ENCODE measurements around the gene TLR10.
A peak's percentile ranks its signal among the peaks of the same experiment; 100 is the strongest.

The TLR10 gene

DNA sequence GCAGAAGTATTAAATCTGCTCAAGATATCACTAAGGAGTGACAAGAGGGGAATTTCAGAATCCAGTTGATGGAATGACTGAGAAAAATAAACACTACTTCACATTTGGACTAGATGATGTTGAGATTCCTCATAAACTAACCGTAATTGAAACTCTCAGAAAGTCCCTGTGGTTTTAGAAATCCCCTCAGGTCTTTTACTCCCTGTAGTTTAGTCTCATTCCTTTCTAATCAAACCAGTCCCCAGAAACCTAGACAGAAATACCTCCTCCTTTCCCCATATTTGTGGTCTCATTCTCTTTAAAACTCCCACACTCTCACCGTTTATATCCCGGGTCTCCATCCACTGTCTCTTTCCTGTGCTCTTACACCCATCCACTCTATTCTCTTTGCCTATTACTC is 36.8 kb upstream of the TLR10 start:
- no peak overlapping the region for H3K9ac ChIP-seq (ENCODE audit: low read length)
- no peak overlapping the region for H2BK12ac ChIP-seq (ENCODE audit: low read length)
- WGBS (ENCODE audit: extremely low coverage, insufficient coverage, insufficient read length) = no CpG with 5 or more reads among the region's 3 CpGs
- H2AFZ ChIP-seq (ENCODE audit: insufficient read depth, low read length, poor library complexity) = no peak overlapping the region
- no peaks in the 10 kb centered on the region for H3K79me1 ChIP-seq (ENCODE audit: low read length)
- no peak overlapping the region for H4K12ac ChIP-seq (ENCODE audit: low read depth, low read length)
- peaks cover 9% of the 10 kb centered on the region for H3K9me3 ChIP-seq (ENCODE audit: insufficient read depth, low read depth, low read length)
- H3K36me3 ChIP-seq (ENCODE audit: control insufficient read depth in 1 of 2, insufficient read depth in 2 of 2, low read length in 2 of 2) = no peaks in the 10 kb centered on the region
- H3K18ac ChIP-seq (ENCODE audit: low read length) = no peak overlapping the region
- H4K91ac ChIP-seq (ENCODE audit: low read depth, low read length) = no peak overlapping the region
- no peak overlapping the region for H3K4me3 ChIP-seq (ENCODE audit: low read depth, low read length)
- no peak overlapping the region for H3K27ac ChIP-seq (ENCODE audit: low read depth, low read length)
- H3K4me1 ChIP-seq (ENCODE audit: control insufficient read depth in 1 of 2, insufficient read depth in 2 of 2, low read length in 2 of 2) = peaks cover 5 to 6% of the 10 kb centered on the region in 2 experiments
- H3K14ac ChIP-seq (ENCODE audit: low read length) = no peak overlapping the region
- H2BK5ac ChIP-seq (ENCODE audit: low read depth, low read length, poor library complexity) = no peak overlapping the region
- no peak overlapping the region for H2AK5ac ChIP-seq (ENCODE audit: low read length)
- no peak overlapping the region for H3K4me2 ChIP-seq (ENCODE audit: low read length)
- no peak for DNase-seq
- H3K79me2 ChIP-seq (ENCODE audit: control insufficient read depth, insufficient read depth, low read length, poor library complexity) = no peaks in the 10 kb centered on the region
- H4K8ac ChIP-seq (ENCODE audit: low read depth, low read length) = no peak overlapping the region
- no peak overlapping the region for H3K4ac ChIP-seq (ENCODE audit: low read depth, low read length)
- H3K23ac ChIP-seq (ENCODE audit: low read length) = no peak overlapping the region
- H3K27me3 ChIP-seq (ENCODE audit: insufficient read depth, low read length) = peaks cover 2% of the 10 kb centered on the region
- no peak overlapping the region for H2BK120ac ChIP-seq (ENCODE audit: insufficient read depth, low read length, poor library complexity)

DNA sequence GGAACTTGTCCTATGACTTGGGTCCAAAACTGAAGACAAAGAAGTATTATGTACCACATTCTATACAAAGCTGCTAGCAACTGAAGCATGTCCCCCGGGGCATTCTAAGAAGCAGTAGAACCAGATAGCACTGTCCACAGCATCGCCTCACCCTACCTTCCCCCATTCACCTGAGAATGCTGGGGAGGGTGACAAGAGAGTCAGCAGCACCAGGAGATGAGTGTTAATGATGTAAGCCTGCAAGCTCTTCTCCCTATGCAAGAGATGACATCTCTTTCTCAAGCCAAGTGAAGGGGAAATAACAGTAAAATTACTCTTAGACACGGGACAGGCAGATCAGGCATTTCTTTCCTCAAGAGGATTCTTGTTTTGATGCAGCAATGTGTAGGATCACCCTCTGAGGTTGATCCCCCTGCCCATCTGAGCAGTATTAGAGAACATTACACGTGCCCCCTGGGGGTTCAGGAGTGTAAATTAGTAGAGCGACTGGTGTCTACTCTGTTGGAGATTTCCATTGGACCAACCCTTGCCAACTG is 35.7 kb upstream of the TLR10 start:
- H3K4me3 ChIP-seq (ENCODE audit: low read depth, low read length) = no peak overlapping the region
- H2AFZ ChIP-seq (ENCODE audit: insufficient read depth, low read length, poor library complexity) = no peak overlapping the region
- no peak overlapping the region for H3K27ac ChIP-seq (ENCODE audit: low read depth, low read length)
- no peak overlapping the region for H2BK12ac ChIP-seq (ENCODE audit: low read length)
- no peak overlapping the region for H3K14ac ChIP-seq (ENCODE audit: low read length)
- no peak overlapping the region for H4K12ac ChIP-seq (ENCODE audit: low read depth, low read length)
- no peak overlapping the region for H2BK120ac ChIP-seq (ENCODE audit: insufficient read depth, low read length, poor library complexity)
- H3K36me3 ChIP-seq (ENCODE audit: control insufficient read depth in 1 of 2, insufficient read depth in 2 of 2, low read length in 2 of 2) = no peaks in the 10 kb centered on the region
- peak; percentile 95 to 97 for DNase-seq
- no peaks in the 10 kb centered on the region for H3K79me2 ChIP-seq (ENCODE audit: control insufficient read depth, insufficient read depth, low read length, poor library complexity)
- H3K4ac ChIP-seq (ENCODE audit: low read depth, low read length) = no peak overlapping the region
- WGBS (ENCODE audit: extremely low coverage, insufficient coverage, insufficient read length) = no CpG with 5 or more reads among the region's 5 CpGs
- no peak overlapping the region for H3K18ac ChIP-seq (ENCODE audit: low read length)
- H4K91ac ChIP-seq (ENCODE audit: low read depth, low read length) = no peak overlapping the region
- H3K4me2 ChIP-seq (ENCODE audit: low read length) = no peak overlapping the region
- H3K23ac ChIP-seq (ENCODE audit: low read length) = no peak overlapping the region
- H4K8ac ChIP-seq (ENCODE audit: low read depth, low read length) = no peak overlapping the region
- no peak overlapping the region for H2BK5ac ChIP-seq (ENCODE audit: low read depth, low read length, poor library complexity)
- H3K9me3 ChIP-seq (ENCODE audit: insufficient read depth, low read depth, low read length) = peaks cover 7% of the 10 kb centered on the region
- H3K4me1 ChIP-seq (ENCODE audit: control insufficient read depth in 1 of 2, insufficient read depth in 2 of 2, low read length in 2 of 2) = peaks cover 5 to 6% of the 10 kb centered on the region in 2 experiments
- H2AK5ac ChIP-seq (ENCODE audit: low read length) = no peak overlapping the region
- H3K9ac ChIP-seq (ENCODE audit: low read length) = no peak overlapping the region
- H3K27me3 ChIP-seq (ENCODE audit: insufficient read depth, low read length) = peaks cover 2% of the 10 kb centered on the region
- no peaks in the 10 kb centered on the region for H3K79me1 ChIP-seq (ENCODE audit: low read length)

DNA sequence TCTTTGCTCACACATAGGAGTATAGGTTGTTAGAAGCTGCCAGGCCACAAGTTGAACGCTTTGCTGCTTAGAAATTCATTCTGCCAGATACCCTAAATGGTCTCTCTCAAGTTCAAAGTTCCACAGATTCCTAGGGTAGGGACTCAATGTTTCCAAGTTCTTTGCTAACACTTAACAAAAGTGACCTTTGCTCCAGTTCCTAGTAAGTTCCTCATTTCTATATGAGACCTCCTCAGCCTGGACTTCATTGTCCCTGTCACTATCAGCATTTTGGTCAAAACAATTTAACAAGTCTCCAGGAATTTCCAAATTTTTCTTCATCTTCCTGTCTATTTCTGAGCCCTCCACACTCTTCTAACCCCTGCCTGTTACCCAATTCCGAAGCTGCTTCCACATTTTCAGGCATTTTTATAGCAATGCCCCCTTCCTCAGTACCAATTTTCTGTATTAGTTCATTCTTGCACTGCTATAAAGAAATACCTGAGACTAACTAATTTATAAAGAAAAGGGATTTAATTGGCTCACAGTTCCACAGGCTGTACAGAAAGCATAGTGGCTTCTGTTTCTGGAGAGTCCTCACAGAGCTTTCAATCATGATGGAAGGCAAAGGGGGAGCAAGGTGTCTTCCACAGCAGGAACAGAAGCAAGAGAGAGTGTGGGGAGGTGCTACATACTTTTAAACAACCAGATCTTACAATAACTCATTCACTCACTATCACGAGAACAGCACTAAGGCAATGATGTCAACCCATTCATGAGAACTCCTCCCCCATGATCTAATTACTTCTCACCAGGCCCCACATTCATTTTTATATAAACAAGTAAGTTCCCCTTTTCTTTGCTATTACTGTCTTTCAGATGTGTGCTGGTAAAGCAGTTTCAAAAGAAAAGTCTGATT is 33.3 kb upstream of the TLR10 start:
- H2AK5ac ChIP-seq (ENCODE audit: low read length) = no peak overlapping the region
- H3K4me1 ChIP-seq (ENCODE audit: control insufficient read depth in 1 of 2, insufficient read depth in 2 of 2, low read length in 2 of 2) = peaks cover 5 to 6% of the 10 kb centered on the region in 2 experiments
- no peak overlapping the region for H3K4ac ChIP-seq (ENCODE audit: low read depth, low read length)
- no peak overlapping the region for H3K9ac ChIP-seq (ENCODE audit: low read length)
- H2AFZ ChIP-seq (ENCODE audit: insufficient read depth, low read length, poor library complexity) = no peak overlapping the region
- no peak overlapping the region for H3K18ac ChIP-seq (ENCODE audit: low read length)
- no peak overlapping the region for H3K23ac ChIP-seq (ENCODE audit: low read length)
- peaks cover 7% of the 10 kb centered on the region for H3K9me3 ChIP-seq (ENCODE audit: insufficient read depth, low read depth, low read length)
- H3K4me3 ChIP-seq (ENCODE audit: low read depth, low read length) = no peak overlapping the region
- H4K8ac ChIP-seq (ENCODE audit: low read depth, low read length) = no peak overlapping the region
- no peaks in the 10 kb centered on the region for H3K36me3 ChIP-seq (ENCODE audit: control insufficient read depth in 1 of 2, insufficient read depth in 2 of 2, low read length in 2 of 2)
- no peaks in the 10 kb centered on the region for H3K79me2 ChIP-seq (ENCODE audit: control insufficient read depth, insufficient read depth, low read length, poor library complexity)
- no CpG with 5 or more reads among the region's 3 CpGs for WGBS (ENCODE audit: extremely low coverage, insufficient coverage, insufficient read length)
- DNase-seq = peak in 1 of 2 donors; percentile 30
- H4K91ac ChIP-seq (ENCODE audit: low read depth, low read length) = no peak overlapping the region
- no peak overlapping the region for H2BK12ac ChIP-seq (ENCODE audit: low read length)
- H3K79me1 ChIP-seq (ENCODE audit: low read length) = no peaks in the 10 kb centered on the region
- no peak overlapping the region for H3K14ac ChIP-seq (ENCODE audit: low read length)
- H3K4me2 ChIP-seq (ENCODE audit: low read length) = no peak overlapping the region
- H2BK120ac ChIP-seq (ENCODE audit: insufficient read depth, low read length, poor library complexity) = no peak overlapping the region
- H2BK5ac ChIP-seq (ENCODE audit: low read depth, low read length, poor library complexity) = no peak overlapping the region
- peaks cover 2% of the 10 kb centered on the region for H3K27me3 ChIP-seq (ENCODE audit: insufficient read depth, low read length)
- no peak overlapping the region for H3K27ac ChIP-seq (ENCODE audit: low read depth, low read length)
- no peak overlapping the region for H4K12ac ChIP-seq (ENCODE audit: low read depth, low read length)

DNA sequence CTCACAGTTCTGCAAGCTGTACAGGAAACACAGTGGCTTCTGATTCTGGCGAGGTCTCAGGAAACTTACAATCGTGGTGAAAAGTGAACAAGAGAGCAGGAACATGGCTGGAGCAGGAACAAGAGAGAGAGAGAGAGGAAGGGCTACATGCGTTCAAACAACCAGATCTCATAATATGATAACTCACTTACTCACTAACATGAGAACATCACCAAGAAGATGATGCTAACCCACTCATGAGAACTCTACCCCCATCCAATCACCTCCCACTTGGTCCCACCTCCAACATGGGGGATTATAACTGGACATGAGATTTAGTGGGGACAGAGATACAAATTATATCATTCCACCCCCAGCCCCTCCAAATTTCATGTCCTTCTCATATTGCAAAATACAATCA is 31.6 kb upstream of the TLR10 start:
- H2AK5ac ChIP-seq (ENCODE audit: low read length) = no peak overlapping the region
- WGBS (ENCODE audit: extremely low coverage, insufficient coverage, insufficient read length) = no CpG with 5 or more reads among the region's 3 CpGs
- no peak overlapping the region for H3K4me2 ChIP-seq (ENCODE audit: low read length)
- H2BK5ac ChIP-seq (ENCODE audit: low read depth, low read length, poor library complexity) = no peak overlapping the region
- H3K14ac ChIP-seq (ENCODE audit: low read length) = no peak overlapping the region
- no peaks in the 10 kb centered on the region for H3K36me3 ChIP-seq (ENCODE audit: control insufficient read depth in 1 of 2, insufficient read depth in 2 of 2, low read length in 2 of 2)
- no peak overlapping the region for H3K18ac ChIP-seq (ENCODE audit: low read length)
- no peak overlapping the region for H3K23ac ChIP-seq (ENCODE audit: low read length)
- no peak overlapping the region for H3K4ac ChIP-seq (ENCODE audit: low read depth, low read length)
- no peak overlapping the region for H3K9ac ChIP-seq (ENCODE audit: low read length)
- H2BK12ac ChIP-seq (ENCODE audit: low read length) = no peak overlapping the region
- DNase-seq = no peak
- no peaks in the 10 kb centered on the region for H3K79me2 ChIP-seq (ENCODE audit: control insufficient read depth, insufficient read depth, low read length, poor library complexity)
- no peak overlapping the region for H3K4me3 ChIP-seq (ENCODE audit: low read depth, low read length)
- H4K12ac ChIP-seq (ENCODE audit: low read depth, low read length) = no peak overlapping the region
- peaks cover 2% of the 10 kb centered on the region for H3K27me3 ChIP-seq (ENCODE audit: insufficient read depth, low read length)
- H4K8ac ChIP-seq (ENCODE audit: low read depth, low read length) = no peak overlapping the region
- no peaks in the 10 kb centered on the region for H3K79me1 ChIP-seq (ENCODE audit: low read length)
- H3K27ac ChIP-seq (ENCODE audit: low read depth, low read length) = no peak overlapping the region
- no peak overlapping the region for H4K91ac ChIP-seq (ENCODE audit: low read depth, low read length)
- H2BK120ac ChIP-seq (ENCODE audit: insufficient read depth, low read length, poor library complexity) = no peak overlapping the region
- H2AFZ ChIP-seq (ENCODE audit: insufficient read depth, low read length, poor library complexity) = no peak overlapping the region
- H3K9me3 ChIP-seq (ENCODE audit: insufficient read depth, low read depth, low read length) = peaks cover 7% of the 10 kb centered on the region
- H3K4me1 ChIP-seq (ENCODE audit: control insufficient read depth in 1 of 2, insufficient read depth in 2 of 2, low read length in 2 of 2) = peaks cover 5 to 6% of the 10 kb centered on the region in 2 experiments
